IMR-90 (cell line): ENCODE measurements around the gene P2RX3. TPM values are rescaled to one million over a fixed set of nuclear protein-coding genes. Genes with fewer than 3 reads are reported as not detected.

Experiments
- ATAC-seq: fragments of 200-7000 bp; cut with Tn5 transposase; 2 replicates; pipeline ENCODE4 v1.9.1; 2020; ENCODE audit warnings: low read depth, mild to moderate bottlenecking, moderate library complexity
- BruUV-seq: library from RNA; stranded (reverse); fragments of 400-500 nt; replicated peaks from 2 replicates; lab custom pipeline; 2021; lab: Mats Ljungman, UMichigan
- CTCF ChIA-PET: fragments of 300-600 bp; formaldehyde crosslinking; extraction: SDS; loops from one replicate; lab custom pipeline; 2021; ENCODE audit warnings: antibody characterized with exemption; lab: Yijun Ruan, JAX
- POLR2A ChIA-PET: fragments of 300-600 bp; sonication (Branson Sonifier 250); formaldehyde crosslinking; loops from one replicate; lab custom pipeline; 2022; ENCODE audit warnings: antibody characterized with exemption; ENCODE audit not compliant: unreplicated experiment; lab: Charles Lee
- DNase-seq: peaks from one replicate; pipeline ENCODE4 v3.0.0; 2013
- H2AFZ ChIP-seq: replicated peaks from 2 replicates; pipeline ENCODE3; 2013; ENCODE audit warnings: low read length, mild to moderate bottlenecking; ENCODE audit not compliant: poor library complexity
- H2AK5ac ChIP-seq: 2 replicates; pipeline ENCODE4 v1.6.1; 2013; ENCODE audit warnings: low read depth, low read length, inconsistent platforms
- H2AK9ac ChIP-seq: replicated peaks from 2 replicates; pipeline ENCODE3; 2013; ENCODE audit warnings: mild to moderate bottlenecking, low read depth, low read length, moderate library complexity; ENCODE audit not compliant: poor library complexity
- H2BK120ac ChIP-seq: 2 replicates; pipeline ENCODE4 v1.6.1; 2013; ENCODE audit warnings: low read depth, low read length, inconsistent platforms
- H2BK15ac ChIP-seq: 3 replicates; pipeline ENCODE4 v1.6.1; 2013; ENCODE audit warnings: low read depth, low read length, inconsistent platforms
- H2BK20ac ChIP-seq: 2 replicates; pipeline ENCODE4 v1.6.1; 2013; ENCODE audit warnings: low read depth, mild to moderate bottlenecking, inconsistent platforms, low read length, moderate library complexity
- H2BK5ac ChIP-seq: 2 replicates; pipeline ENCODE4 v1.6.1; 2013; ENCODE audit warnings: mild to moderate bottlenecking, low read depth, low read length, inconsistent platforms; ENCODE audit not compliant: poor library complexity, severe bottlenecking
- H3K14ac ChIP-seq: replicated peaks from 2 replicates; pipeline ENCODE4 v1.6.1; 2013; ENCODE audit warnings: low read depth, low read length, inconsistent platforms
- H3K18ac ChIP-seq: 2 replicates; pipeline ENCODE4 v1.6.1; 2013; ENCODE audit warnings: low read depth, low read length, control low read depth
- H3K23ac ChIP-seq: 2 replicates; pipeline ENCODE4 v1.6.1; 2013; ENCODE audit warnings: low read depth, low read length, inconsistent platforms
- H3K27ac ChIP-seq: 2 replicates; pipeline ENCODE4 v1.5.1; 2013; ENCODE audit warnings: mild to moderate bottlenecking, control low read depth, low read length; ENCODE audit not compliant: insufficient read depth
- H3K27me3 ChIP-seq: 2 replicates; pipeline ENCODE4 v1.6.1; 2013; ENCODE audit warnings: low read length; ENCODE audit not compliant: control insufficient read depth, insufficient read depth
- H3K36me3 ChIP-seq: 2 replicates; pipeline ENCODE4 v1.6.1; 2013; ENCODE audit warnings: low read length, mixed read lengths; ENCODE audit not compliant: control insufficient read depth, insufficient read depth
- H3K4ac ChIP-seq: 2 replicates; pipeline ENCODE4 v1.6.1; 2013; ENCODE audit warnings: low read depth, low read length, inconsistent platforms
- H3K4me1 ChIP-seq: 2 replicates; pipeline ENCODE4 v1.6.1; 2013; ENCODE audit warnings: low read length, mixed read lengths; ENCODE audit not compliant: control insufficient read depth, insufficient read depth
- H3K4me2 ChIP-seq: 2 replicates; pipeline ENCODE4 v1.6.1; 2013; ENCODE audit warnings: low read depth, mild to moderate bottlenecking, control low read depth, low read length, moderate library complexity
- H3K4me3 ChIP-seq: 2 replicates; pipeline ENCODE4 v1.5.1; 2013; ENCODE audit warnings: low read depth, mild to moderate bottlenecking, control low read depth, low read length, moderate library complexity; ENCODE audit not compliant: insufficient read depth
- H3K56ac ChIP-seq: 2 replicates; pipeline ENCODE4 v1.6.1; 2013; ENCODE audit warnings: low read length, inconsistent platforms; ENCODE audit not compliant: insufficient read depth; ENCODE audit errors: extremely low read depth
- H3K79me1 ChIP-seq, 2 experiments: 2 replicates each; pipeline ENCODE4 v1.6.1; 2013; ENCODE audit warnings: low read length in 2 of 2, inconsistent platforms in 1 of 2, low read depth in 1 of 2
- H3K9ac ChIP-seq: 2 replicates; pipeline ENCODE4 v1.6.1; 2013; ENCODE audit warnings: low read depth, low read length, control low read depth
- H3K9me1 ChIP-seq: 2 replicates; pipeline ENCODE4 v1.6.1; 2013; ENCODE audit warnings: low read length, inconsistent platforms; ENCODE audit not compliant: insufficient read depth
- H3K9me3 ChIP-seq: 2 replicates; pipeline ENCODE4 v1.6.1; 2013; ENCODE audit warnings: low read length; ENCODE audit not compliant: control insufficient read depth, insufficient read depth
- H4K20me1 ChIP-seq: 2 replicates; pipeline ENCODE4 v1.6.1; 2013; ENCODE audit warnings: low read length, inconsistent platforms; ENCODE audit not compliant: insufficient read depth
- H4K5ac ChIP-seq: 2 replicates; pipeline ENCODE4 v1.6.1; 2013; ENCODE audit warnings: mild to moderate bottlenecking, low read depth, low read length, control low read depth
- H4K8ac ChIP-seq, 2 experiments: 2 replicates each; pipeline ENCODE4 v1.6.1; 2013; ENCODE audit warnings: low read depth in 2 of 2, low read length in 2 of 2, control low read depth in 1 of 2, inconsistent platforms in 1 of 2
- H4K91ac ChIP-seq: 2 replicates; pipeline ENCODE4 v1.6.1; 2013; ENCODE audit warnings: low read depth, low read length, inconsistent platforms; ENCODE audit not compliant: insufficient read depth
- BHLHE40 ChIP-seq: fragments of 150-350 bp; IDR thresholded peaks from 2 replicates; pipeline ENCODE4 v1.6.1; 2016; ENCODE audit warnings: mild to moderate bottlenecking, low read depth, low read length
- CHD1 ChIP-seq: IDR thresholded peaks from 2 replicates; pipeline ENCODE4 v1.6.1; 2012; ENCODE audit warnings: low read depth, low read length, improper control_type of control experiment
- ELK1 ChIP-seq: fragments of 150-350 bp; IDR thresholded peaks from 2 replicates; pipeline ENCODE4 v1.6.1; 2016; ENCODE audit warnings: low read depth, mild to moderate bottlenecking, low read length, moderate library complexity, borderline replicate concordance
- FOS ChIP-seq: fragments of 150-350 bp; IDR thresholded peaks from 2 replicates; pipeline ENCODE4 v1.6.1; 2016; ENCODE audit warnings: low read depth, low read length
- MAFK ChIP-seq: IDR thresholded peaks from 2 replicates; pipeline ENCODE4 v1.6.1; 2012; ENCODE audit warnings: low read depth, low read length, improper control_type of control experiment
- MAZ ChIP-seq: IDR thresholded peaks from 2 replicates; pipeline ENCODE4 v1.6.1; 2012; ENCODE audit warnings: low read depth, mild to moderate bottlenecking, low read length, improper control_type of control experiment, moderate library complexity, borderline replicate concordance
- MXI1 ChIP-seq: IDR thresholded peaks from 2 replicates; pipeline ENCODE4 v1.6.1; 2012; ENCODE audit warnings: low read depth, mild to moderate bottlenecking, low read length, moderate library complexity, borderline replicate concordance
- NFE2L2 ChIP-seq: fragments of 150-350 bp; IDR thresholded peaks from 2 replicates; pipeline ENCODE4 v1.6.1; 2016; ENCODE audit warnings: low read depth, mild to moderate bottlenecking, low read length
- RAD21 ChIP-seq: IDR thresholded peaks from 2 replicates; pipeline ENCODE4 v1.6.1; 2012; ENCODE audit warnings: low read length, improper control_type of control experiment
- RFX5 ChIP-seq: IDR thresholded peaks from 2 replicates; pipeline ENCODE4 v1.8.0; 2012; ENCODE audit warnings: low read depth, mild to moderate bottlenecking, low read length, moderate library complexity
- SMC3 ChIP-seq: fragments of 150-350 bp; IDR thresholded peaks from 2 replicates; pipeline ENCODE4 v1.6.1; 2016; ENCODE audit warnings: low read depth, mild to moderate bottlenecking, antibody characterized with exemption, low read length, moderate library complexity
- USF2 ChIP-seq: fragments of 150-350 bp; IDR thresholded peaks from 2 replicates; pipeline ENCODE4 v1.6.1; 2017; ENCODE audit warnings: mild to moderate bottlenecking, antibody characterized with exemption, low read length, low read depth
- WGBS, 2 experiments: methylation state at CpG; one replicate each; pipeline versions ENCODE4 v1.1.5 to v1.1.7; 2013; ENCODE audit warnings: missing lambda C conversion rate in 2 of 2; ENCODE audit not compliant: insufficient read length in 1 of 2; ENCODE audit errors: extremely low coverage in 2 of 2; 5-methylcytosine and 5-hydroxymethylcytosine counted together
- dilution Hi-C: fragments of 300-500 bp; cut with HindIII; formaldehyde crosslinking; loops from one replicate; pipeline ENCODE4 v1.14.3; 2018; ENCODE audit warnings: low sequenced_read_pairs; ENCODE audit not compliant: unreplicated experiment
- in situ Hi-C: fragments of 300-500 bp; cut with MboI; formaldehyde crosslinking; loops from 3 replicates; pipeline ENCODE4 v1.14.3; 2019; ENCODE audit warnings: low sequenced_read_pairs, inconsistent platforms, mixed read lengths
- intact Hi-C: fragments of 100-400 bp; cut with micrococcal nuclease; formaldehyde crosslinking; loops from 2 replicates; pipeline ENCODE4 v1.10.0; 2022
- polyA plus RNA-seq, 3 experiments: library from polyadenylated mRNA; depleted of rRNA; stranded (reverse); fragments of >200 nt; gene quantifications; 2 replicates each; pipeline ENCODE4 v1.2.3, GENCODE V29; 2012; ENCODE audit warnings: low replicate concordance in 1 of 3
- total RNA-seq: library from RNA; depleted of rRNA; stranded (reverse); fragments of >200 nt; gene quantifications from 2 replicates; pipeline ENCODE4 v1.2.3, GENCODE V29; 2012

P2RX3 gene
- total and polyA plus RNA-seq, 2 of the 4 experiments (the other 2 are of a cell fraction): not detected

- ChIA-PET CTCF (interaction anchor here (0.6 kb wide), 1 partner anchor 142 kb away, joined by 4 read pairs; no protein-coding TSS in a partner anchor), POLR2A (no interaction called here)
- H3K4me2 ChIP-seq: no peak overlapping the region
- H2BK20ac ChIP-seq: no peak overlapping the region
- 47% methylated on average over 3 of the region's 4 CpGs; no CpG with 5 or more reads in 1 of the 2 experiments for WGBS, 2 experiments
- TF ChIP-seq RAD21 (no peak), MAFK (no peak), RFX5 (no peak), FOS (no peak), MAZ (no peak), CHD1 (no peak), SMC3 (no peak), NFE2L2 (no peak), ELK1 (no peak), BHLHE40 (no peak), USF2 (no peak), MXI1 (no peak)
- H3K23ac ChIP-seq: no peak overlapping the region
- H3K9ac ChIP-seq: no peak overlapping the region
- dilution Hi-C loops: no loop called here
- no peaks in the 10 kb centered on the region for H3K79me1 ChIP-seq
- no peak overlapping the region for H2AFZ ChIP-seq
- H3K56ac ChIP-seq: no peak overlapping the region
- H2AK5ac ChIP-seq: no peak overlapping the region
- no peak overlapping the region for H4K8ac ChIP-seq
- DNase-seq (peak; percentile 48), ATAC-seq (peak; percentile 51)
- no peak overlapping the region for H4K91ac ChIP-seq
- intact Hi-C loops: no loop called here
- in situ Hi-C loops: no loop called here
- peaks cover 28% of the 10 kb centered on the region for H3K36me3 ChIP-seq
- H4K5ac ChIP-seq: no peak overlapping the region
- H2BK15ac ChIP-seq: no peak overlapping the region
- BruUV-seq: no TSS peak
- H2BK120ac ChIP-seq: no peak overlapping the region
- H2AK9ac ChIP-seq: no peak overlapping the region
- no peaks in the 10 kb centered on the region for H4K20me1 ChIP-seq
- no peak overlapping the region for H3K4ac ChIP-seq
- no peaks in the 10 kb centered on the region for H3K4me1 ChIP-seq
- H3K27ac ChIP-seq: no peak overlapping the region
- no peak overlapping the region for H3K14ac ChIP-seq
- H3K9me1 ChIP-seq: no peaks in the 10 kb centered on the region; the same call in 1 of the 2 replicates
- no peaks in the 10 kb centered on the region for H3K9me3 ChIP-seq
- H3K4me3 ChIP-seq: no peak overlapping the region
- H2BK5ac ChIP-seq: no peak overlapping the region
- H3K18ac ChIP-seq: no peak overlapping the region
- H3K27me3 ChIP-seq: no peaks in the 10 kb centered on the region
These were observed 78.9 kb downstream of the P2RX3 start for GRCh38 chr11:57417056-57417455.
